Breast epithelium (tissue), 4 donors: ENCODE data around the gene MYH6. TPM values are rescaled to one million over a fixed set of nuclear protein-coding genes. Genes with fewer than 3 reads are reported as not detected.

ENCODE experiments used
- DNase-seq, 2 donors: peaks; one replicate each; pipeline ENCODE4 v3.0.0-alpha.2; 2019; ENCODE audit warnings: low spot score in 2 of 2
- H3K27ac ChIP-seq, 2 donors: fragments of 200-600 bp; sonication (generic) in 1 of 2; one replicate each; pipeline ENCODE4 v1.5.1; 2016 to 2019; ENCODE audit warnings: mild to moderate bottlenecking in 1 of 2
- H3K27me3 ChIP-seq, 2 donors: fragments of 200-600 bp; sonication (generic) in 1 of 2; one replicate each; pipeline versions ENCODE4 v1.5.1 to v1.6.0; 2017 to 2019; ENCODE audit warnings: control low read depth in 1 of 2, mild to moderate bottlenecking in 1 of 2
- H3K36me3 ChIP-seq: fragments of 200-600 bp; one replicate; pipeline ENCODE4 v1.5.1; 2019
- H3K4me1 ChIP-seq, 2 donors: fragments of 200-600 bp; sonication (generic); one replicate each; pipeline ENCODE4 v1.5.1; 2016 to 2019; ENCODE audit warnings: control low read depth in 1 of 2
- H3K4me3 ChIP-seq, 3 donors: fragments of 200-600 bp; sonication (generic); 1 replicate in 2 of 3; 2 replicates in 1 of 3; pipeline ENCODE4 v1.5.1; 2016 to 2019; ENCODE audit warnings: mild to moderate bottlenecking in 3 of 3, moderate library complexity in 2 of 3
- H3K9me3 ChIP-seq, 2 donors: fragments of 200-600 bp; sonication (generic) in 1 of 2; one replicate each; pipeline ENCODE4 v1.5.1; 2016 to 2019; ENCODE audit warnings: control low read depth in 1 of 2
- CTCF ChIP-seq, 3 donors: fragments of 450-650 bp; IDR thresholded peaks; one replicate each; pipeline ENCODE4 v1.5.1; 2016 to 2017; ENCODE audit warnings: antibody characterized with exemption in 3 of 3, mild to moderate bottlenecking in 3 of 3, moderate library complexity in 3 of 3
- POLR2A ChIP-seq: fragments of 450-650 bp; IDR thresholded peaks from one replicate; pipeline ENCODE4 v1.6.1; 2016; ENCODE audit warnings: antibody characterized with exemption, mild to moderate bottlenecking, moderate library complexity
- POLR2AphosphoS5 ChIP-seq, 3 donors: sonication (generic); formaldehyde crosslinking; IDR thresholded peaks; one replicate each; pipeline ENCODE4 v1.6.1; 2017; ENCODE audit warnings: antibody characterized with exemption in 3 of 3
- intact Hi-C: fragments of 100-400 bp; cut with DNase I; formaldehyde crosslinking; loops from one replicate; pipeline ENCODE4 v1.15.1; 2023; ENCODE audit warnings: low total_unique reads
- total RNA-seq, 3 donors: library from RNA; depleted of rRNA; stranded (reverse); fragments of >200 nt; gene quantifications; one replicate each; pipeline ENCODE4 v1.1.0, GENCODE V29; 2016

MYH6 gene
- total RNA-seq, 3 donors from 2014 or later: not detected

DNA sequence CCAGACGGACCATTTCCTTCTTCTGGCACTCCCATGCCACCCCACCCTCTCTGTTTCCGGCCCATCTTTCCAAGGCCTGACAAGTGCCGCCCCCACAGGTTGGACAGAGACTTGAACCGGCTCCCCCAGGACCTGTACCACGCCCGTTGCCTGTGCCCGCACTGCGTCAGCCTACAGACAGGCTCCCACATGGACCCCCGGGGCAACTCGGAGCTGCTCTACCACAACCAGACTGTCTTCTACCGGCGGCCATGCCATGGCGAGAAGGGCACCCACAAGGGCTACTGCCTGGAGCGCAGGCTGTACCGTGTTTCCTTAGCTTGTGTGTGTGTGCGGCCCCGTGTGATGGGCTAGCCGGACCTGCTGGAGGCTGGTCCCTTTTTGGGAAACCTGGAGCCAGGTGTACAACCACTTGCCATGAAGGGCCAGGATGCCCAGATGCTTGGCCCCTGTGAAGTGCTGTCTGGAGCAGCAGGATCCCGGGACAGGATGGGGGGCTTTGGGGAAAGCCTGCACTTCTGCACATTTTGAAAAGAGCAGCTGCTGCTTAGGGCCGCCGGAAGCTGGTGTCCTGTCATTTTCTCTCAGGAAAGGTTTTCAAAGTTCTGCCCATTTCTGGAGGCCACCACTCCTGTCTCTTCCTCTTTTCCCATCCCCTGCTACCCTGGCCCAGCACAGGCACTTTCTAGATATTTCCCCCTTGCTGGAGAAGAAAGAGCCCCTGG lies 32.4 kb downstream of the MYH6 start:
- Histone ChIP-seq H3K4me1 (peaks cover 0 to 5% of the 10 kb centered on the region in 2 donors), H3K4me3 (no peak overlapping the region), H3K27me3 (no peaks in the 10 kb centered on the region), H3K36me3 (no peaks in the 10 kb centered on the region), H3K27ac (peak overlapping the region in 1 of 2 donors; percentile 5), H3K9me3 (no peaks in the 10 kb centered on the region)
- TF ChIP-seq CTCF (IDR thresholded peaks at IDR 0.05) (no peak), POLR2AphosphoS5 (IDR thresholded peaks at IDR 0.05) (no peak), POLR2A (no peak)
- intact Hi-C loops: loop anchor here (5.0 kb wide), 1 partner anchor 48 kb away; no protein-coding TSS in a partner anchor
- no peak for DNase-seq

DNA sequence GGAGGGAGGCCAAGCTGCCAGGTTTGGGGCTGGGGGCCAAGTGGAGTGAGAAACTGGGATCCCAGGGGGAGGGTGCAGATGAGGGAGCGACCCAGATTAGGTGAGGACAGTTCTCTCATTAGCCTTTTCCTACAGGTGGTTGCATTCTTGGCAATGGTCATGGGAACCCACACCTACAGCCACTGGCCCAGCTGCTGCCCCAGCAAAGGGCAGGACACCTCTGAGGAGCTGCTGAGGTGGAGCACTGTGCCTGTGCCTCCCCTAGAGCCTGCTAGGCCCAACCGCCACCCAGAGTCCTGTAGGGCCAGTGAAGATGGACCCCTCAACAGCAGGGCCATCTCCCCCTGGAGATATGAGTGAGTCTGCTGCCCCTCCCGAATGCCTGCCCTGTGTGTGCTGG lies 35.0 kb downstream of the MYH6 start:
- H3K4me1 ChIP-seq: peaks cover 0 to 5% of the 10 kb centered on the region in 2 donors
- H3K36me3 ChIP-seq: no peaks in the 10 kb centered on the region
- no peaks in the 10 kb centered on the region for H3K27me3 ChIP-seq
- no peak for DNase-seq
- no peaks in the 10 kb centered on the region for H3K9me3 ChIP-seq
- no peak overlapping the region for H3K27ac ChIP-seq
- intact Hi-C loops: no loop called here
- H3K4me3 ChIP-seq: no peak overlapping the region
- TF ChIP-seq CTCF (IDR thresholded peaks at IDR 0.05) (no peak), POLR2A (no peak), POLR2AphosphoS5 (IDR thresholded peaks at IDR 0.05) (no peak)

GRCh38 chr14:23372509-23372908 lies 35.6 kb downstream of the MYH6 start, which contains the start of gene IL25:
IL25 (plus strand) TSS chr14:23372809.
- intact Hi-C loops: no loop called here
- H3K4me1 ChIP-seq: peaks cover 0 to 5% of the 10 kb centered on the region in 2 donors
- H3K36me3 ChIP-seq: no peaks in the 10 kb centered on the region
- no peak within 1 kb of the TSS for H3K27ac ChIP-seq
- no peaks in the 10 kb centered on the region for H3K27me3 ChIP-seq
- no peak within 1 kb of the TSS for H3K4me3 ChIP-seq
- H3K9me3 ChIP-seq: no peaks in the 10 kb centered on the region
- no peak for DNase-seq
- no peak for TF ChIP-seq POLR2A
- no peak for TF ChIP-seq POLR2AphosphoS5 (IDR thresholded peaks at IDR 0.05)
- TF ChIP-seq CTCF (IDR thresholded peaks at IDR 0.05): no peak

DNA sequence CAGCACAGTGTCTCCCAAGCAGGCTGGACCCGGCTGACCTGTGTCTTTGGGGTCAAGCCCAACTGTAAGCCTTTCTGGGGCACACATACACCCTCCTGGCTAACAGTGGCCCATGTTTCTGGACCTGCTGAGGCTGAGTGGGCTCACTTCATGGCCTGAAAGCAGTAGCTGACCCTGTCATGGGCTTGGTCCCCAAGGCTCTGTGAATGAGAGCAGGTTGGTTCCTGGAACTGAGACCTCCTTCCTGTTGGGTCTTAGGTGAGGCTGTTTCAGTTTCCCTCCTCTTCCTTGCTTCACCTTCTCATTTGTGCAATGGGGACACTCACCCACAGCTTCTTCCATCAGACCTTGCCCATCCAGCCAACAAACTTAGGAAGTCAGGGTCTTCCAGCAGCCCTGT lies 36.2 kb downstream of the MYH6 start:
- H3K36me3 ChIP-seq: no peaks in the 10 kb centered on the region
- intact Hi-C loops: no loop called here
- no peak for TF ChIP-seq POLR2AphosphoS5 (IDR thresholded peaks at IDR 0.05)
- TF ChIP-seq CTCF (IDR thresholded peaks at IDR 0.05): no peak
- no peak for TF ChIP-seq POLR2A
- peaks cover 0 to 5% of the 10 kb centered on the region in 2 donors for H3K4me1 ChIP-seq
- DNase-seq: no peak
- H3K27me3 ChIP-seq: no peaks in the 10 kb centered on the region
- H3K9me3 ChIP-seq: no peaks in the 10 kb centered on the region
- no peak overlapping the region for H3K4me3 ChIP-seq
- H3K27ac ChIP-seq: no peak overlapping the region

- H3K27ac ChIP-seq: no peak overlapping the region
- no peaks in the 10 kb centered on the region for H3K4me1 ChIP-seq
- intact Hi-C loops: no loop called here
- no peaks in the 10 kb centered on the region for H3K27me3 ChIP-seq
- TF ChIP-seq POLR2AphosphoS5 (IDR thresholded peaks at IDR 0.05): no peak
- TF ChIP-seq CTCF (IDR thresholded peaks at IDR 0.05): no peak
- TF ChIP-seq POLR2A: no peak
- H3K9me3 ChIP-seq: no peaks in the 10 kb centered on the region
- no peak overlapping the region for H3K4me3 ChIP-seq
- H3K36me3 ChIP-seq: no peaks in the 10 kb centered on the region
- DNase-seq: no peak
Observed at GRCh38 chr14:23370221-23370620, 37.9 kb downstream of the MYH6 start.
